ENCODE results near the gene S100B. TPM values are rescaled to one million over a fixed set of nuclear protein-coding genes. Genes with fewer than 3 reads are reported as not detected.

Gene S100B
- total and polyA plus RNA-seq, 9 of the 15 experiments (the other 6 are each of a cell fraction or from before 2014, with no cell fraction given) = not detected

DNA sequence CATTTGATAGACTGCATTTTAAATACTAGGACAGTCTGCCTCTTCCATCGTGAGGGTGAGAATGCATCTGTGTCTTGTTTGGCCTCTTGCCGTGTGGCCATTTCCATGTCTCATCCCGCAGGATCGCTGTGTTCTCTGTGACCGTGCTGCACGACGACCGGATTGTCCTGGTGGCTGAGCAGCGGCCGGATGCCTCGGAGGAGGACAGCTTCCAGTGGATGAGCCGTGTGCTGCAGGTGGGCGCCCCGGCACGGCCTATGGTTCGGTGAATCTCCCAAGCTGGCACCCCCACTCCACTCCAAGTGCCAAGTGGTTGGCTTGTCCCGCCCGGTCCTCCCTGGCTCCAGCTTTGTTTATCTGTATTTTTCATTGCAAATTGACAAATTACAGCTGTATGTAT, 55.2 kb downstream of the S100B start:
- H3K4me3 ChIP-seq = no peak overlapping the region
- H2AFZ ChIP-seq (ENCODE audit: low read depth, low read length) = no peak overlapping the region
- ATAC-seq (no peak), DNase-seq (ENCODE audit: extremely low read depth in 1 of 4, low spot score in 3 of 4) (no peak), FAIRE-seq (no peak)
- H3K27me3 ChIP-seq (ENCODE audit: control insufficient read depth in 2 of 2, insufficient read depth in 2 of 2, low read length in 2 of 2) = no peaks in the 10 kb centered on the region
- no peak overlapping the region for H3K9ac ChIP-seq (ENCODE audit: insufficient read depth in 1 of 2, low read depth in 2 of 2, low read length in 2 of 2)
- intact Hi-C loops (cut with micrococcal nuclease) = no loop called here
- TF ChIP-seq MAZ (CRISPR knock-in tag; conservative IDR thresholded peaks at IDR 0.05 in 1 of 2, IDR thresholded peaks at IDR 0.05 in 1 of 2) (no peak), POLR2G (IDR thresholded peaks at IDR 0.05; ENCODE audit: low read depth, low read length) (0 out of 2 replicates have a peak, but pooled peaks have one; percentile 36)
- H3K4me1 ChIP-seq (replicated peaks in 1 of 2; ENCODE audit: control insufficient read depth in 2 of 2, insufficient read depth in 2 of 2, low read length in 2 of 2) = 0 out of 5 replicates have a peak, but pooled peaks cover 0 to 3% of the 10 kb centered on the region in 2 experiments
- CTCF ChIA-PET (ENCODE audit: low intra/inter-chr PET ratio) = no interaction called here
- WGBS (ENCODE audit: insufficient coverage, low coverage, missing lambda C conversion rate) = 93% methylated on average over 18 of the region's 18 CpGs
- H3K79me2 ChIP-seq (ENCODE audit: control insufficient read depth, insufficient read depth, low read length) = no peaks in the 10 kb centered on the region
- no peaks in the 10 kb centered on the region for H3K9me3 ChIP-seq (replicated peaks; ENCODE audit: control insufficient read depth, insufficient read depth, low read depth, low read length)
- H3K9me1 ChIP-seq (ENCODE audit: control insufficient read depth, insufficient read depth, low read length) = no peaks in the 10 kb centered on the region
- in situ Hi-C loops (cut with MboI) = no loop called here
- BruUV-seq (replicated peaks) = no TSS peak
- H3K4me2 ChIP-seq (ENCODE audit: insufficient read depth, low read length) = no peak overlapping the region
- H3K27ac ChIP-seq (ENCODE audit: extremely low read depth, low read depth, low read length) = no peak overlapping the region
- H4K20me1 ChIP-seq (replicated peaks; ENCODE audit: control insufficient read depth, insufficient read depth, low read length) = no peaks in the 10 kb centered on the region
- POLR2A ChIA-PET = no interaction called here
- H3K36me3 ChIP-seq (ENCODE audit: control insufficient read depth, insufficient read depth, low read length) = peaks cover 49% of the 10 kb centered on the region; the same call in 2 of the 3 replicates

Other genes starting within 250 kb of the S100B start
- gene DIP2A, start 146.2 kb downstream of the S100B start, total RNA-seq (2014; rRNA removed) = 13.8 and 19.7 TPM in 2 replicates
- gene DIP2A, start 146.2 kb downstream of the S100B start, total RNA-seq (2014; rRNA removed; fragmentation: Illumina TruSeq; extraction: Trizol) = 14.9 and 19.1 TPM in 2 replicates
- gene DIP2A, start 146.2 kb downstream of the S100B start, total RNA-seq (2015; rRNA removed; fragmentation: Illumina TruSeq; extraction: Trizol) = 19.6 and 20.3 TPM in 2 replicates
- 31.1 and 32.3 TPM in 2 replicates for gene DIP2A, start 146.2 kb downstream of the S100B start, total RNA-seq (2021)
- 34.5 and 41.3 TPM in 2 replicates for gene DIP2A, start 146.2 kb downstream of the S100B start, polyA plus RNA-seq (2011; rRNA removed)
- 21.3 and 23.9 TPM in 2 replicates for gene DIP2A, start 146.2 kb downstream of the S100B start, polyA plus RNA-seq (2014; fragmentation: Illumina TruSeq; extraction: Trizol)
- 1 to 10 TPM; 4.3 to 4.6 TPM for gene DIP2A, start 146.2 kb downstream of the S100B start, polyA plus RNA-seq (2014; fragmentation: Nextera tagmentation; extraction: Ambion mirVana)
- 30.0 and 31.1 TPM in 2 replicates for gene DIP2A, start 146.2 kb downstream of the S100B start, polyA plus RNA-seq (2014; rRNA removed)
- 59.9 and 68.1 TPM in 2 replicates for gene PRMT2, start 30.6 kb upstream of the S100B start, total RNA-seq (2014; rRNA removed)
- gene PRMT2, start 30.6 kb upstream of the S100B start, total RNA-seq (2014; rRNA removed; fragmentation: Illumina TruSeq; extraction: Trizol) = 35.1 and 43.5 TPM in 2 replicates
- gene PRMT2, start 30.6 kb upstream of the S100B start, total RNA-seq (2015; rRNA removed; fragmentation: Illumina TruSeq; extraction: Trizol) = 57.0 and 59.3 TPM in 2 replicates
- gene PRMT2, start 30.6 kb upstream of the S100B start, total RNA-seq (2021) = 48.0 and 52.7 TPM in 2 replicates
- gene PRMT2, start 30.6 kb upstream of the S100B start, polyA plus RNA-seq (2011; rRNA removed) = 85.7 and 87.0 TPM in 2 replicates
- 49.8 and 56.3 TPM in 2 replicates for gene PRMT2, start 30.6 kb upstream of the S100B start, polyA plus RNA-seq (2014; fragmentation: Illumina TruSeq; extraction: Trizol)
- 10 to 100 TPM; 37.2 to 70.9 TPM for gene PRMT2, start 30.6 kb upstream of the S100B start, polyA plus RNA-seq (2014; fragmentation: Nextera tagmentation; extraction: Ambion mirVana)
- gene PRMT2, start 30.6 kb upstream of the S100B start, polyA plus RNA-seq (2014; rRNA removed) = 69.6 and 73.7 TPM in 2 replicates

Measured in K562 (cell line).